ENCODE measurements around the gene PSD2.

PSD2 gene

DNA sequence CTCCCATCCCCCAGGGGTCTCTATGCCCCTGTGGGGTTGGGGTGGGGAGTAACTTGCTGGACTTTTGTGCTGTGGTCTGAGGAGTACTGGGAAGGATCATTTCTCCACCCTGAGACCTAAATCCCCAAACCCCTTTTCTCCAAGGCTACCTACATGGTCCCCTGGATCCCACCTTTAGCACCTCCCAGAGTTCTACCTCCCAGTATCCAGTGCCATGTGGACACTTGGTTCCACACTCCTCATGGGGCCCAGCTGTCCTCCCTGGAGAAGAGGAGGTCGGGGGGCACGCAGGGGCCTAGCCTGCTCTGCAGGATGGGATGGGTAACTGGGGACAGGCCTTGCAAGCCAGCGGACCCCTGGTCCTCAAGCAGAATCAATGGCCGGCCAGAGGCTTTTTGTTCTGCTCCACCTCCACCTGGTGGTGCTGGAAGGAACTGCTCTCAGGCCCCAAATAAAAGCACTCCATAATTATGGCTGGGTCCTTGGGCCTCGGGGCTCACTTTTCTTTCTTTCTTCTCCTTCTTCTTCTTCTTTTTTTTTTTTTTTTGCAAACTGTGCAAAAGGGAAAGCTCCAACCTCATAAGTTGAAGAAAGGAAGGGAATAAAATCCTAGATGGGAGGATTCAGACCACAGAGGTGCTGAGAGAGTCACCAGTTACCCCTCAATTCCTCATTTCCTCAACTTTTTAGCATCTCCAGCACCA, 68.4 kb downstream of the PSD2 start:
- no peak overlapping the region for H3K4me3 ChIP-seq (ENCODE audit: low read depth, low read length)
- TF ChIP-seq, protein P1, sequence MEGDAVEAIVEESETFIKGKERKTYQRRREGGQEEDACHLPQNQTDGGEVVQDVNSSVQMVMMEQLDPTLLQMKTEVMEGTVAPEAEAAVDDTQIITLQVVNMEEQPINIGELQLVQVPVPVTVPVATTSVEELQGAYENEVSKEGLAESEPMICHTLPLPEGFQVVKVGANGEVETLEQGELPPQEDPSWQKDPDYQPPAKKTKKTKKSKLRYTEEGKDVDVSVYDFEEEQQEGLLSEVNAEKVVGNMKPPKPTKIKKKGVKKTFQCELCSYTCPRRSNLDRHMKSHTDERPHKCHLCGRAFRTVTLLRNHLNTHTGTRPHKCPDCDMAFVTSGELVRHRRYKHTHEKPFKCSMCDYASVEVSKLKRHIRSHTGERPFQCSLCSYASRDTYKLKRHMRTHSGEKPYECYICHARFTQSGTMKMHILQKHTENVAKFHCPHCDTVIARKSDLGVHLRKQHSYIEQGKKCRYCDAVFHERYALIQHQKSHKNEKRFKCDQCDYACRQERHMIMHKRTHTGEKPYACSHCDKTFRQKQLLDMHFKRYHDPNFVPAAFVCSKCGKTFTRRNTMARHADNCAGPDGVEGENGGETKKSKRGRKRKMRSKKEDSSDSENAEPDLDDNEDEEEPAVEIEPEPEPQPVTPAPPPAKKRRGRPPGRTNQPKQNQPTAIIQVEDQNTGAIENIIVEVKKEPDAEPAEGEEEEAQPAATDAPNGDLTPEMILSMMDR (IDR thresholded peaks at IDR 0.05; ENCODE audit: borderline replicate concordance, insufficient read depth, low read depth, low read length): peak; percentile 82

DNA sequence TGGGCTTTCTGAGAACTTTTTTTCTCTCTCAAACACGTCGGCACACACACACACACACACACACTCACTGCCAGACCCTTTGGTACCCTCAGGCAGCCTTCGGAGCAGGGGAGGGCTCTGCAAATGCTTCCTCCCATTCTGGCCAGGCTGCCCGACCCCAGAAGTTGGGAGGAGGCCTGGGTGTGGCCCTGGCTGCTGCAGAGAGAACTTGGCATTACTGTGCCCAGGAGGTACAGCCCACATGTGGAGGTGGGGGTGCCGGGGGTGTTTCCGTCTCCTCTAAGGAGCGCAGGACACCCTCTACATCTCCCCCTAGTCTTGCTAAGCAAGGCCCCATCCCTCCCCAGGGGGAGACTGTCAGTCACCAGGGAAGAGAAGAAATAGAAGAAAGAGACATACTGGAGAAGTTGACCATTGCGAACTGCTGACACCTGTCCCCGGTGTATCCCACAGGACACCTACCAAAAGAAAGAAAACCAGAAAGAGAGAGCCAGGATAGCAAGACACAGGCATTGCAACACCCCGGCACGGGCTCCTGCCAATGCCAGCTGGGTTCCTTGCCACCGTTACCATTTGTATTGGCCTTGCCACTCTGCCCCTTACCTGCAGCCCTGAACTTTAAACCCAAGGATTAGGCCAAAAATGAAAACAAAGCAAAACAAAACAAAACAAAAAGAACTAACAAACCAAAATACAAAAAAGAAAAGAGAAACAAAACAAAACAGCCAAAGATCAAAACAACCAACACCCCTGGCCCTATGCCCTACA, 69.3 kb downstream of the PSD2 start:
- TF ChIP-seq, protein P1 (IDR thresholded peaks at IDR 0.05; ENCODE audit: borderline replicate concordance, insufficient read depth, low read depth, low read length): no peak
- no peak overlapping the region for H3K4me3 ChIP-seq (ENCODE audit: low read depth, low read length)

DNA sequence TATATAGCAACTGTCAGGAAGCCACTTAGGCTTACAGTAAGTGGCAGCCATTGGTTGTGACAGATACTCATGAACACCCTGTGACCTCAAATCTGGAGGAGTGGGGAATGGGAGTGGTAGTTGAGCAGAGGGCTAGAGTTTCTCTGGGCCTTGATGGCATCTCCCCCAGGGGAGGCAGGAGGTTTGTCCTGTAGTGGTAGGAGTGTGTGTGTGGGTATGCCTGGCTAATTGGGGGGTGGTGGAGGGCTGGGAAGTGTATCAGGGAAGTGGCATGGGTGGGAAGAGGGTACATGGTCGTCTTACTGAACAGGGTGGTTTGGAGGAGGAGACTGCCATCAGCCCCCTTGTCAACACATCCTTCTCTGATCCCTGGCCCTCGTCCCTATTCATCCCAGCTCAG, 71.5 kb downstream of the PSD2 start:
- no peak overlapping the region for H3K4me3 ChIP-seq (ENCODE audit: low read depth, low read length)
- TF ChIP-seq, protein P1 (IDR thresholded peaks at IDR 0.05; ENCODE audit: borderline replicate concordance, insufficient read depth, low read depth, low read length): no peak

DNA sequence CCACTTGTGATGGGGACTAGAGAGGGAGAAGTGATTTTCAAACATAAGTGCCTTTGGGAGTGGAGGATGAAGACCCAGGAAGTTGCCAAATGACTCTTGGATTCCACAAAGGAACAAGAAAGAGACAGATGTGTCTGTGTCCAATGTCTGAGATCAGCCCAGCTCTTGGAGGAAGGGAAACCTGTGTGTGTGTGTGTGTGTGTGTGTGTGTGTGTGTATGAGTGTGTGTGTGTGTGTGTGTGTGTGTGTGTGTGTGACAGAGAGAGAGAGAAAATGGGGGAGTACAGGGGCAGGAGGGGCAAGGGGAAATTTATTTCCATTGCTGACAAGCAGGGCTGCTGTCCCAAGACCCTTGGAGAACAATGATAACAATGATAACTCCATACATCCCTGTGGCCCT, 72.0 kb downstream of the PSD2 start:
- H3K4me3 ChIP-seq (ENCODE audit: low read depth, low read length): no peak overlapping the region
- TF ChIP-seq, protein P1 (IDR thresholded peaks at IDR 0.05; ENCODE audit: borderline replicate concordance, insufficient read depth, low read depth, low read length): no peak

DNA sequence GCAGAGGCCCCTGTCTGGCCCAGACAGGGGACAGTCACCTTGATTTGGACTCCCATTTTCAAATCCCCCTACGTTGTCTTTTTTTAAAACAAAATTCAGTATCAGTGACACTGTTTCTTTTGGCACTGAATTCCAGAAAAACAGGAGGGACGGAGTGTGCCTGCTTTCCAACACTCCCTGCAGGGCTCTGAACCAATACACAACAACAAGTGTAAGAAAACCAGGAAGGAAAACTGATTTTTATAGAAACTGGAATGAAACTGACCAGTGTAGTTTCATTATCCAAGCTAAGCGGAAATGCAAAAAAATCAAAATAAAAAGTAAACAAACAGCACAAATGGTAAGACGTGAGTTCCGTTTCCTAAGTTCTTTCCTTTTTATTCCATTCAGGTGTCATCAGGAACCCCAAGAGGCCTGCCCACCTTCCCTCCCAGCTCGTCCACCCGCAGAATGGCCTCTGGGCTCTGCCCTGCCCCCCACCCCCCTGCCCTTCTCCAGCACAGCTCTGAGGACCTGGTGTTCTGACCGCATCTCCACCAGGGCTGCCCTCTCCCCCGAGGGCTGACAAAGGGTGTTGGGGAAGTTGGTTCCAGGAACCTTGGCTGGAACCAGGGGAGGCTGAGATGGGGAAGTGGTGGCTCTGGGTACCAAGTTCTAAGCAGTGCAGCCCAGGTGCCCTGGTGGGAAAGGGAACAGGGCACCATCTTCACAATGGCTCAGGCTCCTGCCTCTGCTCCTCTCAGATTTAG, 73.6 kb downstream of the PSD2 start:
- TF ChIP-seq, protein P1 (IDR thresholded peaks at IDR 0.05; ENCODE audit: borderline replicate concordance, insufficient read depth, low read depth, low read length): no peak
- no peak overlapping the region for H3K4me3 ChIP-seq (ENCODE audit: low read depth, low read length)

DNA sequence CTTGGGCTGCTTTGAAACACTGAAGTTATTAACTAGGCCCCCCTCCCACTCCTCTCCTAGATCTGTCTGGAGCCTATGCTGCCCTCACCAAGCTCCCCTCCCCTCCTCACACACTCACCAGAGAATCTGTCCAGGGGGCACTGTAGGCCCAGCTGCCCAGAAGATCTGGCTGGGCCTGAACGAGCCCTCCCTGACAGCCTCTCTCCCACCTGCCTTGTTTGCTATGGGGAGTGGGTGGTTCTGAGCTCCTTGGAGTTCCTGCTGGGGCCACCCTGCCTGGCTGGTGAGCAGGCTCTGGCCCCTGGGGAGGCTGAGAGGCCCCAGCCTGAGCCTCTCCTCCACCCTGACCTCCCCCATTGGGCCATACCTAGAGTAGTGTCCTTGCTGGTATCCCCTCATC, 75.1 kb downstream of the PSD2 start:
- TF ChIP-seq, protein P1 (IDR thresholded peaks at IDR 0.05; ENCODE audit: borderline replicate concordance, insufficient read depth, low read depth, low read length): no peak
- no peak overlapping the region for H3K4me3 ChIP-seq (ENCODE audit: low read depth, low read length)
